Glomerular endothelial cell (primary cell): Measurements from ENCODE around the gene CLEC2A. TPM values are rescaled to one million over a fixed set of nuclear protein-coding genes. Genes with fewer than 3 reads are reported as not detected.
A peak's percentile ranks its signal among the peaks of the same experiment; 100 is the strongest.
"Not testable (repeated sequence)": the region's sequence is repeated elsewhere in the genome, so short reads cannot be mapped to it uniquely, and the experiment has no call there.

Experiments used
- DNase-seq: peaks from one replicate; pipeline ENCODE4 v3.0.0-alpha.2; 2011; ENCODE audit warnings: low read depth, low spot score; ENCODE audit errors: extremely low read depth
- total RNA-seq: library from RNA; depleted of rRNA; stranded (reverse); fragments of >200 nt; gene quantifications from 2 replicates; pipeline ENCODE4 v1.2.3, GENCODE V29; 2015

CLEC2A gene
- total RNA-seq, 1 donor from 2014 or later, result not detected

GRCh38 chr12:9883175-9883574 lies 49.0 kb downstream of the CLEC2A start:
- no peak for DNase-seq

- DNase-seq, result no peak
Observed at GRCh38 chr12:9881988-9882387, 50.2 kb downstream of the CLEC2A start.

GRCh38 chr12:9881246-9881645 lies 50.9 kb downstream of the CLEC2A start, which contains the start of gene KLRF2:
TSS of gene KLRF2 (plus strand) at chr12:9881489. CDS start at chr12:9881596, 107 bp downstream.
- DNase-seq, result no peak

- DNase-seq, result no peak
Observed at GRCh38 chr12:9880532-9881078, 51.6 kb downstream of the CLEC2A start.

- not testable (repeated sequence) for DNase-seq
Observed at GRCh38 chr12:9876120-9876519, 56.0 kb downstream of the CLEC2A start.

- DNase-seq, result no peak
Observed at GRCh38 chr12:9872742-9873141, 59.4 kb downstream of the CLEC2A start.

- DNase-seq, result no peak
Observed at GRCh38 chr12:9872162-9872561, 60.0 kb downstream of the CLEC2A start.

GRCh38 chr12:9870286-9870866 lies 61.8 kb downstream of the CLEC2A start:
- no peak for DNase-seq

GRCh38 chr12:9869307-9870161 lies 62.6 kb downstream of the CLEC2A start, which contains the start of gene CLEC2B:
TSS of gene CLEC2B (minus strand) at chr12:9869354.
- peak; percentile 82 for DNase-seq

- DNase-seq, result no peak
Observed at GRCh38 chr12:9868951-9869306, 63.2 kb downstream of the CLEC2A start.

- DNase-seq, result no peak
Observed at GRCh38 chr12:9868311-9868801, 63.8 kb downstream of the CLEC2A start.

- no peak for DNase-seq
Observed at GRCh38 chr12:9867531-9867930, 64.6 kb downstream of the CLEC2A start.

- no peak for DNase-seq
Observed at GRCh38 chr12:9866860-9867269, 65.3 kb downstream of the CLEC2A start.

- DNase-seq, result no peak
Observed at GRCh38 chr12:9864913-9865675, 67.1 kb downstream of the CLEC2A start.

Other genes with a start within 250 kb of the CLEC2A start
- gene CLECL1, start 199.3 kb downstream of the CLEC2A start, total RNA-seq, result not detected in 2 replicates
- gene CD69, start 171.5 kb downstream of the CLEC2A start, total RNA-seq, result 16.9 and 32.5 TPM in 2 replicates
- not detected in 2 replicates for gene KLRF1, start 104.9 kb downstream of the CLEC2A start, total RNA-seq
- 31.2 and 51.1 TPM in 2 replicates for gene CLEC2B, start 63.0 kb downstream of the CLEC2A start, total RNA-seq
- not detected in 2 replicates for gene KLRF2, start 50.9 kb downstream of the CLEC2A start, total RNA-seq
- gene CLEC12A, start 39.0 kb upstream of the CLEC2A start, total RNA-seq, result not detected in 2 replicates
- 0.18 TPM in 1 of 2 replicates, not detected in the other for gene CLEC1B, start 66.8 kb upstream of the CLEC2A start, total RNA-seq
- not detected in 2 replicates for gene CLEC12B, start 78.3 kb upstream of the CLEC2A start, total RNA-seq
- not detected in 2 replicates for gene CLEC9A, start 98.3 kb upstream of the CLEC2A start, total RNA-seq
- gene CLEC1A, start 166.6 kb upstream of the CLEC2A start, total RNA-seq, result 12.8 and 20.0 TPM in 2 replicates
- gene CLEC7A, start 197.8 kb upstream of the CLEC2A start, total RNA-seq, result 0.15 and 0.41 TPM in 2 replicates
- gene OLR1, start 239.8 kb upstream of the CLEC2A start, total RNA-seq, result 0.64 TPM in 1 of 2 replicates, not detected in the other
- not detected in 2 replicates for gene TMEM52B, start 246.7 kb upstream of the CLEC2A start, total RNA-seq